ENCODE measurements around the gene MMP24. TPM values are rescaled to one million over a fixed set of nuclear protein-coding genes. Genes with fewer than 3 reads are reported as not detected.

Gene MMP24
- total and polyA plus RNA-seq, 2 of the 13 experiments (the other 11 are each of a cell fraction or from before 2014, with no cell fraction given): 0.29 to 0.35 TPM

- TF ChIP-seq ZNF446 (CRISPR knock-in tag; IDR thresholded peaks at IDR 0.05): peak; percentile 41; the same call in 1 of the 2 replicates
- TF ChIP-seq ZNF292 (CRISPR knock-in tag; IDR thresholded peaks at IDR 0.05; ENCODE audit: borderline replicate concordance, low read depth): peak; percentile 30
- peak; percentile 89 for TF ChIP-seq DNMT3B (CRISPR knock-in tag; conservative IDR thresholded peaks at IDR 0.05)
- peak; percentile 80 for TF ChIP-seq MTA1 (CRISPR knock-in tag; IDR thresholded peaks at IDR 0.05; ENCODE audit: borderline replicate concordance)
- peak; percentile 94 for TF ChIP-seq MYNN (CRISPR knock-in tag; IDR thresholded peaks at IDR 0.05; ENCODE audit: low read depth)
- TF ChIP-seq MED13 (CRISPR knock-in tag; IDR thresholded peaks at IDR 0.05): 0 out of 2 replicates have a peak, but pooled peaks have one; percentile 13
- TF ChIP-seq ATF5 (CRISPR knock-in tag; IDR thresholded peaks at IDR 0.05; ENCODE audit: low read depth): no peak; the same call in 1 of the 2 replicates
- no peak for TF ChIP-seq RARG (CRISPR knock-in tag; IDR thresholded peaks at IDR 0.05; ENCODE audit: low read depth)
- TF ChIP-seq U2AF2 (IDR thresholded peaks at IDR 0.05; ENCODE audit: low read depth, low read length): no peak; the same call in 1 of the 2 replicates
- TF ChIP-seq MBD4 (IDR thresholded peaks at IDR 0.05; ENCODE audit: borderline replicate concordance, low read length): no peak
- peak; percentile 90; the same call in 1 of the 2 replicates for TF ChIP-seq MXD4 (CRISPR knock-in tag; IDR thresholded peaks at IDR 0.05)
- no peak for TF ChIP-seq RFX1 (IDR thresholded peaks at IDR 0.05)
- TF ChIP-seq MTF2 (CRISPR knock-in tag; IDR thresholded peaks at IDR 0.05; ENCODE audit: borderline replicate concordance): no peak
- peak; percentile 50; the same call in 1 of the 2 replicates for TF ChIP-seq NR1H2 (CRISPR knock-in tag; IDR thresholded peaks at IDR 0.05; ENCODE audit: borderline replicate concordance, low read depth)
- peak; percentile 47; the same call in 1 of the 2 replicates for TF ChIP-seq CBX5 (CRISPR knock-in tag; IDR thresholded peaks at IDR 0.05; ENCODE audit: borderline replicate concordance)
- TF ChIP-seq PAXIP1 (CRISPR knock-in tag; conservative IDR thresholded peaks at IDR 0.05): peak; percentile 93
- TF ChIP-seq TERF1 (CRISPR knock-in tag; IDR thresholded peaks at IDR 0.05): no peak; the same call in 1 of the 2 replicates
- TF ChIP-seq, protein P1, sequence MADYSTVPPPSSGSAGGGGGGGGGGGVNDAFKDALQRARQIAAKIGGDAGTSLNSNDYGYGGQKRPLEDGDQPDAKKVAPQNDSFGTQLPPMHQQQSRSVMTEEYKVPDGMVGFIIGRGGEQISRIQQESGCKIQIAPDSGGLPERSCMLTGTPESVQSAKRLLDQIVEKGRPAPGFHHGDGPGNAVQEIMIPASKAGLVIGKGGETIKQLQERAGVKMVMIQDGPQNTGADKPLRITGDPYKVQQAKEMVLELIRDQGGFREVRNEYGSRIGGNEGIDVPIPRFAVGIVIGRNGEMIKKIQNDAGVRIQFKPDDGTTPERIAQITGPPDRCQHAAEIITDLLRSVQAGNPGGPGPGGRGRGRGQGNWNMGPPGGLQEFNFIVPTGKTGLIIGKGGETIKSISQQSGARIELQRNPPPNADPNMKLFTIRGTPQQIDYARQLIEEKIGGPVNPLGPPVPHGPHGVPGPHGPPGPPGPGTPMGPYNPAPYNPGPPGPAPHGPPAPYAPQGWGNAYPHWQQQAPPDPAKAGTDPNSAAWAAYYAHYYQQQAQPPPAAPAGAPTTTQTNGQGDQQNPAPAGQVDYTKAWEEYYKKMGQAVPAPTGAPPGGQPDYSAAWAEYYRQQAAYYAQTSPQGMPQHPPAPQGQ (CRISPR knock-in tag; IDR thresholded peaks at IDR 0.05; ENCODE audit: borderline replicate concordance): 0 out of 2 replicates have a peak, but pooled peaks have one; percentile 13
- no peak; the same call in 1 of the 2 replicates for TF ChIP-seq ZFP90 (CRISPR knock-in tag; IDR thresholded peaks at IDR 0.05; ENCODE audit: borderline replicate concordance)
- peak; percentile 91; the same call in 1 of the 2 replicates for TF ChIP-seq ZNF878 (CRISPR knock-in tag; IDR thresholded peaks at IDR 0.05)
- TF ChIP-seq ZNF557 (CRISPR knock-in tag; IDR thresholded peaks at IDR 0.05): no peak; the same call in 1 of the 2 replicates
- TF ChIP-seq SMARCE1 (IDR thresholded peaks at IDR 0.05; ENCODE audit: borderline replicate concordance): no peak
These were observed 57.9 kb downstream of the MMP24 start, which contains the start of gene EIF6 (continued) for GRCh38 chr20:35284267-35284991.

Data from HepG2 (cell line).